HCT116 (cell line): ENCODE results near the gene IGFBPL1. TPM values are rescaled to one million over a fixed set of nuclear protein-coding genes. Genes with fewer than 3 reads are reported as not detected.

Source experiments
- ATAC-seq: fragments of 200-7000 bp; cut with Tn5 transposase; 2 replicates; pipeline ENCODE4 v1.9.1; 2020; ENCODE audit warnings: mild to moderate bottlenecking, moderate library complexity
- BruUV-seq: library from RNA; stranded (reverse); fragments of 400-500 nt; replicated peaks from 2 replicates; lab custom pipeline; 2021; lab: Mats Ljungman, UMichigan
- CTCF ChIA-PET: fragments of 300-600 bp; sonication (Branson Sonifier 250); formaldehyde crosslinking; loops from one replicate; lab custom pipeline; 2021; ENCODE audit warnings: antibody characterized with exemption; lab: Charles Lee
- POLR2A ChIA-PET: fragments of 300-600, 350-600 bp; sonication (Branson Sonifier 250); formaldehyde crosslinking; loops from one replicate; lab custom pipeline; 2021; ENCODE audit warnings: antibody characterized with exemption; lab: Charles Lee
- RAD21 ChIA-PET, 2 experiments: fragments of 300-600 bp; sonication (Branson Sonifier 250); formaldehyde crosslinking; loops; one replicate each; lab custom pipeline; 2023; ENCODE audit warnings: low total read pairs in 2 of 2; ENCODE audit not compliant: uncharacterized antibody in 2 of 2, unreplicated experiment in 2 of 2, low non-redundant PET in 1 of 2; lab: Charles Lee
- DNase-seq: peaks from one replicate; pipeline ENCODE4 v3.0.0-alpha.2; 2010; ENCODE audit warnings: low read depth, low spot score
- H2AFZ ChIP-seq: fragments of 200-600 bp; shearing (Covaris generic), sonication (generic); 2 replicates; pipeline ENCODE4 v1.6.1; 2017; ENCODE audit warnings: low read depth, mixed run types, mixed read lengths, antibody characterized with exemption, low read length; ENCODE audit not compliant: poor library complexity, severe bottlenecking
- H3K27ac ChIP-seq: 2 replicates; pipeline ENCODE4 v1.5.1; 2012; ENCODE audit warnings: low read depth, low read length
- H3K27me3 ChIP-seq: fragments of 200-600 bp; sonication (generic); 2 replicates; pipeline ENCODE4 v1.6.1; 2016; ENCODE audit warnings: mixed run types, low read length, mixed read lengths; ENCODE audit not compliant: insufficient read depth
- H3K36me3 ChIP-seq, 2 experiments: fragments of 200-500 bp in 1 of 2; fragments of 200-600 bp in 1 of 2; sonication (Bioruptor generic) in 1 of 2; sonication (generic) in 1 of 2; 2 replicates each; pipeline versions ENCODE4 v1.5.1 to v1.6.1; 2014 to 2016; ENCODE audit warnings: low read length in 2 of 2, inconsistent platforms in 1 of 2, mixed read lengths in 1 of 2, mixed run types in 1 of 2; ENCODE audit not compliant: insufficient read depth in 2 of 2, control insufficient read depth in 1 of 2
- H3K4me1 ChIP-seq, 2 experiments: fragments of 200-600 bp in 1 of 2; sonication (generic) in 1 of 2; 2 replicates each; pipeline versions ENCODE4 v1.5.1 to v1.6.1; 2012 to 2017; ENCODE audit warnings: low read length in 2 of 2, inconsistent platforms in 1 of 2, mild to moderate bottlenecking in 1 of 2, mixed read lengths in 1 of 2, mixed run types in 1 of 2, moderate library complexity in 1 of 2; ENCODE audit not compliant: insufficient read depth in 2 of 2, control insufficient read depth in 1 of 2
- H3K4me2 ChIP-seq: fragments of 200-600 bp; sonication (generic); 2 replicates; pipeline ENCODE4 v1.6.1; 2017; ENCODE audit warnings: mixed run types, low read length, mixed read lengths
- H3K4me3 ChIP-seq, 2 experiments: fragments of 200-600 bp in 1 of 2; sonication (generic) in 1 of 2; replicated peaks in 1 of 2; 2 replicates each; pipeline ENCODE4 v1.5.1; 2011 to 2016; ENCODE audit warnings: low read length in 2 of 2, control low read depth in 1 of 2, low read depth in 1 of 2, mild to moderate bottlenecking in 1 of 2, mixed read lengths in 1 of 2, mixed run types in 1 of 2
- H3K79me2 ChIP-seq: fragments of 200-600 bp; sonication (generic); 2 replicates; pipeline ENCODE4 v1.6.1; 2017; ENCODE audit warnings: mild to moderate bottlenecking, mixed run types, low read length, moderate library complexity, mixed read lengths; ENCODE audit not compliant: insufficient read depth
- H3K9ac ChIP-seq: fragments of 200-600 bp; sonication (generic); 2 replicates; pipeline ENCODE4 v1.6.1; 2016; ENCODE audit warnings: low read length, mixed read lengths
- H3K9me2 ChIP-seq: fragments of 200-600 bp; sonication (generic), shearing (Covaris generic); 2 replicates; pipeline ENCODE4 v1.6.1; 2017; ENCODE audit warnings: mixed run types, mild to moderate bottlenecking, moderate library complexity; ENCODE audit not compliant: insufficient read depth
- H3K9me3 ChIP-seq, 2 experiments: fragments of 200-500 bp in 1 of 2; fragments of 200-600 bp in 1 of 2; sonication (Bioruptor generic) in 1 of 2; sonication (generic) in 1 of 2; 2 replicates each; pipeline ENCODE4 v1.6.1; 2014 to 2017; ENCODE audit warnings: low read length in 2 of 2, mixed read lengths in 2 of 2, inconsistent platforms in 1 of 2, low read depth in 1 of 2, mild to moderate bottlenecking in 1 of 2, mixed run types in 1 of 2, moderate library complexity in 1 of 2; ENCODE audit not compliant: control insufficient read depth in 1 of 2, insufficient read depth in 1 of 2
- H4K20me1 ChIP-seq: fragments of 200-600 bp; sonication (generic), shearing (Covaris generic); 2 replicates; pipeline ENCODE4 v1.6.1; 2017; ENCODE audit warnings: mixed run types, mild to moderate bottlenecking, moderate library complexity; ENCODE audit not compliant: insufficient read depth
- MAX ChIP-seq: IDR thresholded peaks from 2 replicates; pipeline ENCODE4 v1.6.1; 2012
- POLR2AphosphoS5 ChIP-seq: IDR thresholded peaks from 2 replicates; pipeline ENCODE4 v1.6.1; 2011; ENCODE audit warnings: mild to moderate bottlenecking, low read depth, low read length, moderate library complexity
- YY1 ChIP-seq: IDR thresholded peaks from 2 replicates; pipeline ENCODE4 v1.6.1; 2011; ENCODE audit warnings: low read length, low read depth, moderate library complexity, mild to moderate bottlenecking; ENCODE audit not compliant: insufficient replicate concordance; ENCODE audit errors: extremely low read depth
- ZBTB33 ChIP-seq: IDR thresholded peaks from 2 replicates; pipeline ENCODE4 v1.6.1; 2011; ENCODE audit warnings: mild to moderate bottlenecking, low read length, moderate library complexity; ENCODE audit not compliant: insufficient replicate concordance; ENCODE audit errors: extremely low read depth
- intact Hi-C: fragments of 100-400 bp; cut with micrococcal nuclease; formaldehyde crosslinking; loops from 2 replicates; pipeline ENCODE4 v1.10.0; 2022
- total RNA-seq: library from RNA; stranded (reverse); gene quantifications from one replicate; pipeline ENCODE4 v1.2.1, GENCODE V29; 2021; ENCODE audit not compliant: unreplicated experiment

The IGFBPL1 gene
- total RNA-seq, 1 experiment from 2014 or later, result not detected

DNA sequence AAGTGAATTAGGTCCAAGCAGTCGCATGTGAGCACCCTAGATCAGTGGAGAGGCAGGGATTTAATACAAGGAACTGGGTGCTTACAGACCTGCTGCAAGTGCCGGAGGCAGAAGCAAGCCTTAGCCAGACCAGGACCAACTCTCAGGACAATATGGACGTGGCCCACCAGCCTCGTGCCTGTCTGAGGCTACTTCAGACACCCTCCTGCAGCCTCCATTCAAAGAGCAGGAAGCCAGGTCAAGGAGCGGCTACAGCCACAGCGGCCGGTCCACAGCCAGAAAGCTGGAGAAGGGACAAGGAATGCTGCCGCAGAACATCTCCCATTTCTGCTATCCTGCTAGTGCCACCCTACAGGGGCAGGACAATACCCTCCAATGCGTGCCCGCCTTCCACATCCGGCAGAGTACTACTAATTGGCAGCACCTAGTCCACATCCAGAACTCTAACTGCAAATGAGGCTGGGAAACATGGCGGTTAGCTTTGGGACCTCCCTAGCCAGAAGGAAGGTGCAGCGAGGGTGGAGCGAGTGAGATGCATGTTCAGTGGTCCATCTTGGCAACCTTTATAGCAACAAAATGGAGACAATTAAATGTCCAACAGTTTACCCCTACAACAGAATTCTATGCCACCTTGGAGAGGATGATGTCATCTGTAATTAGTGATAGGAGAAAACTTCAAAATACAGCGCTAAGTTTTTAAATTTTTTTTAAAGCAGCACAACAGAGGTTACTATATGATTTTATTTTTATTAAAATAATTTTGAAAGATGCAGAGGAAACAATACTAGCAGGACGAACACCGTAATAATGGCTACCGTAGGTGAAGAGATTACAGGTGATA lies 32.8 kb downstream of the IGFBPL1 start:
- peak overlapping the region; percentile 94 for H3K9ac ChIP-seq
- intact Hi-C loops, result loop anchor here (10.0 kb wide), 1 partner anchor 907 kb away; the partner anchor contains the start of gene POLR1E
- H3K4me2 ChIP-seq, result peak overlapping the region; percentile 81
- peaks cover 2 to 15% of the 10 kb centered on the region in 2 experiments; a peak in 3 of 4 replicates for H3K36me3 ChIP-seq
- H3K79me2 ChIP-seq, result peaks cover 38% of the 10 kb centered on the region
- DNase-seq (no peak), ATAC-seq (no peak)
- no peaks in the 10 kb centered on the region for H3K9me2 ChIP-seq
- ChIA-PET POLR2A (no interaction called here), RAD21 (no interaction called here), CTCF (no interaction called here)
- TF ChIP-seq POLR2AphosphoS5, result no peak
- TF ChIP-seq ZBTB33, result no peak
- TF ChIP-seq MAX, result no peak
- TF ChIP-seq YY1, result no peak
- no peaks in the 10 kb centered on the region for H4K20me1 ChIP-seq
- peaks cover 5 to 13% of the 10 kb centered on the region in 2 experiments; a peak in 3 of 4 replicates for H3K4me1 ChIP-seq
- H2AFZ ChIP-seq, result peak overlapping the region; percentile 67
- H3K4me3 ChIP-seq, result peak overlapping the region; percentile 94 to 98; a peak in 3 of 4 replicates
- no peaks in the 10 kb centered on the region for H3K9me3 ChIP-seq
- no peaks in the 10 kb centered on the region for H3K27me3 ChIP-seq
- no peak overlapping the region for H3K27ac ChIP-seq
- BruUV-seq, result no TSS peak
